ENCODE results near the gene NOCT. TPM values are rescaled to one million over a fixed set of nuclear protein-coding genes. Genes with fewer than 3 reads are reported as not detected.

The NOCT gene
- polyA plus RNA-seq, 2 of the 4 experiments (the other 2 are of a cell fraction) = 5.3 to 6.8 TPM

DNA sequence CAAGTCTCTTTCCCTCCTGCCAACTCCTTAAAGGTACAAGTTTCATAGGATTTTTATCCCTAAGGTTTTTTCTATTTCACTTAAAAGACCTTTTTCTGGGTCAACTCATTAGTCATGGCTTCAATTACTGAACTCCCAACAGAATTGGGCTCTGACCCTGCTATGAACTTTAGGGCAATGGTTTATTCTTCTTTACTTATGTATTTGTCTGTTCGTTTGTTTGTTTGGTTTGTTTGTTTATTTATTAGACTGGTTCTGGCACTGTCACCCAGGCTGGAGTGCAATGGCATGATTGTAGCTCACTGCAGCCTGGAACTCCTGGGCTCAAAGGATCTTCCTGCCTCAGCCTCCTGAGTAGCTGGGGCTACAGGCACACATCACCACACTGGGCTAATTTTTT, 5.9 kb upstream of the NOCT start:
- peak in 1 of 2 experiments; percentile 22 for DNase-seq (ENCODE audit: low read depth in 1 of 2, low spot score in 1 of 2)
- FAIRE-seq = no peak
- WGBS (ENCODE audit: missing lambda C conversion rate) = 6% methylated on average over 1 of the region's 1 CpG
- peak in 1 of 2 experiments; percentile 31; a peak in 3 of 6 replicates for ATAC-seq
- TF ChIP-seq SREBF2 (IDR thresholded peaks at IDR 0.05) = no peak
- TF ChIP-seq FOSL2 (IDR thresholded peaks at IDR 0.05) = no peak
- TF ChIP-seq FOSL2 (CRISPR knock-in tag; IDR thresholded peaks at IDR 0.05) = no peak
- no peak for TF ChIP-seq ZC3H11A (IDR thresholded peaks at IDR 0.05)
- TF ChIP-seq GATA3 (IDR thresholded peaks at IDR 0.05; ENCODE audit: borderline replicate concordance) = no peak
- TF ChIP-seq CHD4 (IDR thresholded peaks at IDR 0.05; ENCODE audit: borderline replicate concordance) = no peak
- TF ChIP-seq, protein P1, sequence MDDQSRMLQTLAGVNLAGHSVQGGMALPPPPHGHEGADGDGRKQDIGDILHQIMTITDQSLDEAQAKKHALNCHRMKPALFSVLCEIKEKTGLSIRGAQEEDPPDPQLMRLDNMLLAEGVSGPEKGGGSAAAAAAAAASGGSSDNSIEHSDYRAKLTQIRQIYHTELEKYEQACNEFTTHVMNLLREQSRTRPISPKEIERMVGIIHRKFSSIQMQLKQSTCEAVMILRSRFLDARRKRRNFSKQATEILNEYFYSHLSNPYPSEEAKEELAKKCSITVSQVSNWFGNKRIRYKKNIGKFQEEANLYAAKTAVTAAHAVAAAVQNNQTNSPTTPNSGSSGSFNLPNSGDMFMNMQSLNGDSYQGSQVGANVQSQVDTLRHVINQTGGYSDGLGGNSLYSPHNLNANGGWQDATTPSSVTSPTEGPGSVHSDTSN (IDR thresholded peaks at IDR 0.05) = no peak
- no peak for TF ChIP-seq NFE2L2 (conservative IDR thresholded peaks at IDR 0.05; ENCODE audit: low read length)
- peak overlapping the region in 1 of 2 experiments; percentile 35; a peak in 1 of 6 replicates for H3K27ac ChIP-seq
- CTCF ChIA-PET = no interaction called here
- H3K4me3 ChIP-seq = no peak overlapping the region
- POLR2A ChIA-PET = no interaction called here
- H3K9me3 ChIP-seq = 0 out of 3 replicates have a peak, but pooled peaks cover 7% of the 10 kb centered on the region
- H3K4me2 ChIP-seq = no peak overlapping the region; the same call in 2 of the 3 replicates
- peaks cover 22% of the 10 kb centered on the region for H3K4me1 ChIP-seq

DNA sequence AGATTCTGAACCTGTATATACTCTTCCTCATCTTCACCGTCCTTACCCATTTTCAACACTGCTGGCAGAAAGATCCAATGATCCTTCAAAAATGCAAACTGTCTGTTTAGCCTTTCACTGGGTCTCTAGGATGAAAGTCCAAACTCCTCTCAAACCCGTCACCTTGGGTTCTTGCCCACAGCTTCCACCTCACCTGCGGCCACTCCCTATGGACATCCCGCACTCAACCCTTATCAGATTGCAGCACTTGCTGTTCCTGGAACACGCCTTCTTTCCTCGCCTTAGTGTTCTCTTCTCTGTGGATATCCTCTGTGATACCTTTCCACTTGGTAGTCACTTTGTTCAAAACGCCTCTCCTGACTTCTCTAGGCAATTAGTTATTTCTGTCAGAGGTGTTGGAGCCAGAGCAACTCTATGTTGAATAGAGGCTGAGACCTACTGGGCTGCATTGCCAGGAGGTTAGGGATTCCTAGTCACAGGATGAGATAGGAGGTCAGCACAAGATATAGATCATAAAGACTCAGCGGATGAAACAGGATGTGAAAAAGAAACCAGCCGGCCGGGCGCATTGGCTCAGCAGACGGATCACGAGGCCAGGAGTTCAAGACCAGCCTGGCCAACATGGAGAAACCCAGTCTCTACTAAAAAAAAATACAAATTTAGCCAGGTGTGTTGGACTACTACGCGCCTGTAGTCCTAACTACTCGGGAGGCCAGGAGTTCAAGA, 4.2 kb upstream of the NOCT start:
- H3K4me1 ChIP-seq = peaks cover 26% of the 10 kb centered on the region
- 0 out of 6 replicates have a peak overlapping the region, but pooled peaks of 1 of the 2 experiments have one; percentile 32 for H3K27ac ChIP-seq
- WGBS (ENCODE audit: missing lambda C conversion rate) = 87% methylated on average over 16 of the region's 16 CpGs
- ATAC-seq (no peak), FAIRE-seq (no peak), DNase-seq (ENCODE audit: low read depth in 1 of 2, low spot score in 1 of 2) (no peak)
- ChIA-PET CTCF (no interaction called here), POLR2A (no interaction called here)
- H3K4me2 ChIP-seq = no peak overlapping the region
- no peak overlapping the region for H3K4me3 ChIP-seq
- TF ChIP-seq SMC3 (IDR thresholded peaks at IDR 0.05) = no peak
- no peak for TF ChIP-seq EP300 (IDR thresholded peaks at IDR 0.05)
- no peak for TF ChIP-seq NR3C1 (IDR thresholded peaks at IDR 0.05)
- TF ChIP-seq MAZ (IDR thresholded peaks at IDR 0.05; ENCODE audit: borderline replicate concordance, low read depth, low read length) = no peak
- TF ChIP-seq ZC3H11A (IDR thresholded peaks at IDR 0.05) = no peak
- TF ChIP-seq CBX8 (IDR thresholded peaks at IDR 0.05) = no peak
- TF ChIP-seq CEBPB (IDR thresholded peaks at IDR 0.05) = no peak
- TF ChIP-seq PHF8 (IDR thresholded peaks at IDR 0.05; ENCODE audit: borderline replicate concordance, low read depth) = no peak
- H3K9me3 ChIP-seq = 0 out of 3 replicates have a peak, but pooled peaks cover 7% of the 10 kb centered on the region

DNA sequence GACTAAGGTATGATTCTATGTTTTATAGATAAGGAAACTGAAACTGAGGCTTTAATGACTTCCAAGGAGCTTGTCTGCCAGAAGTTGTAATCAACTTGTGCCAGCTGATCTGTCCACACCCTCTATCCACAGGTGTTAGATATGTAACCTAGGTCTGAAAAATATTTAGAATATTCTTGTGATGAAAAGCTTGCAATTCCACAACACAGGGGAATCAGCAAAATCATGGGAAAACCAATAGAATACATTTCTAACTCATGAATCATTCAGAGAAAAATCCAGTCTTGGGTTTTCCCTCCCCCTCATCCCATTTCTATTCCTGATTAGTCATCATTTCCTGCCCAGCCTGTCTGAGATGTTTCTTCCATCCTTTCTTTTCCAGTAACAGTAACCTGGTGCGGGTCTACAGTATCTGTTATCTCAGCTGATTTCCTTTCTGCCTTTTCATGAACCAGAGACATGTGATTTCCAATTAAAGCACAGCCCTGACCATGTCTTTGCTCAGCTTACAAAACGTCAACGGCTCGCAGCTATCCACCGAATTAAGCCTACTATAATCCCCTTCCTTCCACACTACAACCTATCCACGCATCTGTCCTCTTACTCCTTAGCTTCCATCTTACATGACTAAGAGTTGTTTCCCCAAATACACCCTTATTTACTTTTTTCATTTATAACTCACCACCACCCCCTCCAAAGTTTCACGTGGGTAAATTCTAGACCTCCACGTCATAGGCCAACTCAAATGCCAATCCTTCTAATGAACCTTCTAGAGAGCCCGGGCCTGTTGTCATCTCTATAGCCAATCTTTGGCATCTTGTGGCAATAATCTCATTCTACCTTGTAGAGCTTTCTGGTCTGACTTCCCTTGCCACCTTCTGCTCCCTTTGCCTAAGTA, 961 bp upstream of the NOCT start:
- peaks cover 50% of the 10 kb centered on the region for H3K4me1 ChIP-seq
- H3K27ac ChIP-seq = peak overlapping the region; percentile 84 to 99
- ATAC-seq = peak; percentile 59
- no peak for FAIRE-seq
- whole genome bisulfite sequencing (ENCODE audit: missing lambda C conversion rate) = 4% methylated on average over 9 of the region's 9 CpGs
- DNase-seq (ENCODE audit: low read depth in 1 of 2, low spot score in 1 of 2) = peak; percentile 77 to 84
- CTCF ChIA-PET = interaction anchor here (0.9 to 4.1 kb wide), 2 partner anchors 13 to 16 kb away, joined by 4 to 32 read pairs; no protein-coding TSS in a partner anchor
- H3K4me2 ChIP-seq = peak overlapping the region; percentile 91
- H3K4me3 ChIP-seq = peak overlapping the region; percentile 91
- POLR2A ChIA-PET = interaction anchor here (0.7 to 1.7 kb wide), 8 partner anchors 10 to 117 kb away, joined by 3 to 7 read pairs (median 3); no protein-coding TSS in a partner anchor
- H3K9me3 ChIP-seq = no peaks in the 10 kb centered on the region
- TF ChIP-seq FOSB (CRISPR knock-in tag; IDR thresholded peaks at IDR 0.05) = peak; percentile 78; the same call in 1 of the 2 replicates
- TF ChIP-seq RAD21 (conservative IDR thresholded peaks at IDR 0.05 in 1 of 2, IDR thresholded peaks at IDR 0.05 in 1 of 2) = no peak
- TF ChIP-seq CHD4 (IDR thresholded peaks at IDR 0.05; ENCODE audit: borderline replicate concordance) = no peak
- no peak for TF ChIP-seq KDM1A (IDR thresholded peaks at IDR 0.05; ENCODE audit: low read depth)
- TF ChIP-seq, protein P2, sequence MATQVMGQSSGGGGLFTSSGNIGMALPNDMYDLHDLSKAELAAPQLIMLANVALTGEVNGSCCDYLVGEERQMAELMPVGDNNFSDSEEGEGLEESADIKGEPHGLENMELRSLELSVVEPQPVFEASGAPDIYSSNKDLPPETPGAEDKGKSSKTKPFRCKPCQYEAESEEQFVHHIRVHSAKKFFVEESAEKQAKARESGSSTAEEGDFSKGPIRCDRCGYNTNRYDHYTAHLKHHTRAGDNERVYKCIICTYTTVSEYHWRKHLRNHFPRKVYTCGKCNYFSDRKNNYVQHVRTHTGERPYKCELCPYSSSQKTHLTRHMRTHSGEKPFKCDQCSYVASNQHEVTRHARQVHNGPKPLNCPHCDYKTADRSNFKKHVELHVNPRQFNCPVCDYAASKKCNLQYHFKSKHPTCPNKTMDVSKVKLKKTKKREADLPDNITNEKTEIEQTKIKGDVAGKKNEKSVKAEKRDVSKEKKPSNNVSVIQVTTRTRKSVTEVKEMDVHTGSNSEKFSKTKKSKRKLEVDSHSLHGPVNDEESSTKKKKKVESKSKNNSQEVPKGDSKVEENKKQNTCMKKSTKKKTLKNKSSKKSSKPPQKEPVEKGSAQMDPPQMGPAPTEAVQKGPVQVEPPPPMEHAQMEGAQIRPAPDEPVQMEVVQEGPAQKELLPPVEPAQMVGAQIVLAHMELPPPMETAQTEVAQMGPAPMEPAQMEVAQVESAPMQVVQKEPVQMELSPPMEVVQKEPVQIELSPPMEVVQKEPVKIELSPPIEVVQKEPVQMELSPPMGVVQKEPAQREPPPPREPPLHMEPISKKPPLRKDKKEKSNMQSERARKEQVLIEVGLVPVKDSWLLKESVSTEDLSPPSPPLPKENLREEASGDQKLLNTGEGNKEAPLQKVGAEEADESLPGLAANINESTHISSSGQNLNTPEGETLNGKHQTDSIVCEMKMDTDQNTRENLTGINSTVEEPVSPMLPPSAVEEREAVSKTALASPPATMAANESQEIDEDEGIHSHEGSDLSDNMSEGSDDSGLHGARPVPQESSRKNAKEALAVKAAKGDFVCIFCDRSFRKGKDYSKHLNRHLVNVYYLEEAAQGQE (IDR thresholded peaks at IDR 0.05) = no peak
- no peak for TF ChIP-seq NR3C1 (IDR thresholded peaks at IDR 0.05)
- TF ChIP-seq, protein P3, sequence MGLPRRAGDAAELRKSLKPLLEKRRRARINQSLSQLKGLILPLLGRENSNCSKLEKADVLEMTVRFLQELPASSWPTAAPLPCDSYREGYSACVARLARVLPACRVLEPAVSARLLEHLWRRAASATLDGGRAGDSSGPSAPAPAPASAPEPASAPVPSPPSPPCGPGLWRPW (IDR thresholded peaks at IDR 0.05) = no peak
- no peak for TF ChIP-seq EHMT2 (IDR thresholded peaks at IDR 0.05; ENCODE audit: low read depth)
- TF ChIP-seq NFE2L2 (conservative IDR thresholded peaks at IDR 0.05; ENCODE audit: low read length) = no peak
- no peak for TF ChIP-seq RCOR1 (IDR thresholded peaks at IDR 0.05; ENCODE audit: low read depth, low read length)
- no peak for TF ChIP-seq ZFP36 (IDR thresholded peaks at IDR 0.05; ENCODE audit: borderline replicate concordance, partially characterized antibody)
- TF ChIP-seq PHF8 (IDR thresholded peaks at IDR 0.05; ENCODE audit: borderline replicate concordance, low read depth) = no peak
- TF ChIP-seq, protein P4, sequence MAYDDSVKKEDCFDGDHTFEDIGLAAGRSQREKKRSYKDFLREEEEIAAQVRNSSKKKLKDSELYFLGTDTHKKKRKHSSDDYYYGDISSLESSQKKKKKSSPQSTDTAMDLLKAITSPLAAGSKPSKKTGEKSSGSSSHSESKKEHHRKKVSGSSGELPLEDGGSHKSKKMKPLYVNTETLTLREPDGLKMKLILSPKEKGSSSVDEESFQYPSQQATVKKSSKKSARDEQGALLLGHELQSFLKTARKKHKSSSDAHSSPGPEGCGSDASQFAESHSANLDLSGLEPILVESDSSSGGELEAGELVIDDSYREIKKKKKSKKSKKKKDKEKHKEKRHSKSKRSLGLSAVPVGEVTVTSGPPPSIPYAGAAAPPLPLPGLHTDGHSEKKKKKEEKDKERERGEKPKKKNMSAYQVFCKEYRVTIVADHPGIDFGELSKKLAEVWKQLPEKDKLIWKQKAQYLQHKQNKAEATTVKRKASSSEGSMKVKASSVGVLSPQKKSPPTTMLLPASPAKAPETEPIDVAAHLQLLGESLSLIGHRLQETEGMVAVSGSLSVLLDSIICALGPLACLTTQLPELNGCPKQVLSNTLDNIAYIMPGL (CRISPR knock-in tag; IDR thresholded peaks at IDR 0.05; ENCODE audit: borderline replicate concordance) = no peak; the same call in 1 of the 2 replicates

Measured in A549 (cell line).